SK-N-SH (cell line): ENCODE data around the gene KIF16B.

Source experiments
- CTCF ChIP-seq: fragments of 200-600 bp; sonication (generic); IDR thresholded peaks from 2 replicates; pipeline ENCODE4 v1.6.1; 2017; ENCODE audit warnings: antibody characterized with exemption, mild to moderate bottlenecking, moderate library complexity
- EP300 ChIP-seq, 2 experiments: IDR thresholded peaks; 2 replicates each; pipeline versions ENCODE4 v1.4.0 to v1.6.1; 2012; ENCODE audit warnings: borderline replicate concordance in 1 of 2, low read depth in 1 of 2, low read length in 1 of 2
- EZH2phosphoT487 ChIP-seq: fragments of 200-600 bp; sonication (generic); IDR thresholded peaks from 2 replicates; pipeline ENCODE4 v1.6.1; 2017; ENCODE audit warnings: low read depth, mixed run types, mild to moderate bottlenecking, antibody characterized with exemption, moderate library complexity, borderline replicate concordance
- IRF3 ChIP-seq: fragments of 150-350 bp; IDR thresholded peaks from 2 replicates; pipeline ENCODE4 v1.6.1; 2016; ENCODE audit warnings: mild to moderate bottlenecking, low read depth, low read length
- NFIC ChIP-seq: IDR thresholded peaks from 2 replicates; pipeline ENCODE4 v1.4.0; 2012; ENCODE audit warnings: borderline replicate concordance
- POLR2AphosphoS5 ChIP-seq: IDR thresholded peaks from 2 replicates; pipeline ENCODE4 v1.6.1; 2012; ENCODE audit warnings: low read depth, low read length
- TEAD4 ChIP-seq: IDR thresholded peaks from 2 replicates; pipeline ENCODE4 v1.4.0; 2012; ENCODE audit warnings: mild to moderate bottlenecking, borderline replicate concordance; ENCODE audit not compliant: insufficient read depth
- USF1 ChIP-seq: IDR thresholded peaks from 2 replicates; pipeline ENCODE4 v1.4.0; 2012; ENCODE audit warnings: low read depth, borderline replicate concordance
- YY1 ChIP-seq: IDR thresholded peaks from 2 replicates; pipeline ENCODE4 v1.4.0; 2012; ENCODE audit warnings: low read depth, mild to moderate bottlenecking
- ZBTB33 ChIP-seq: IDR thresholded peaks from 2 replicates; pipeline ENCODE4 v1.4.0; 2012; ENCODE audit warnings: low read depth, borderline replicate concordance

GRCh38 chr20:16608277-16608650 is 35.0 kb upstream of the KIF16B start:
- TF ChIP-seq CTCF (no peak), IRF3 (no peak), YY1 (no peak), ZBTB33 (no peak), TEAD4 (no peak), EZH2phosphoT487 (no peak), USF1 (no peak), POLR2AphosphoS5 (no peak), NFIC (no peak), EP300 (IDR thresholded peaks at IDR 0.05; ENCODE audit: borderline replicate concordance in 1 of 2, low read depth in 1 of 2, low read length in 1 of 2) (no peak)
